RPMI7951 (cell line): ENCODE measurements around the gene PSMA7. TPM values are rescaled to one million over a fixed set of nuclear protein-coding genes. Genes with fewer than 3 reads are reported as not detected.

ENCODE experiments used
- DNase-seq: peaks from one replicate; pipeline ENCODE4 v3.0.0-alpha.2; 2012; ENCODE audit warnings: low read depth
- total RNA-seq: library from RNA; depleted of rRNA; stranded (reverse); fragments of >200 nt; shearing (Covaris generic); gene quantifications from 2 replicates; pipeline ENCODE4 v1.2.3, GENCODE V29; 2014; rRNA removed

The PSMA7 gene
- total RNA-seq, 1 experiment from 2014 or later, result 878 TPM

DNA sequence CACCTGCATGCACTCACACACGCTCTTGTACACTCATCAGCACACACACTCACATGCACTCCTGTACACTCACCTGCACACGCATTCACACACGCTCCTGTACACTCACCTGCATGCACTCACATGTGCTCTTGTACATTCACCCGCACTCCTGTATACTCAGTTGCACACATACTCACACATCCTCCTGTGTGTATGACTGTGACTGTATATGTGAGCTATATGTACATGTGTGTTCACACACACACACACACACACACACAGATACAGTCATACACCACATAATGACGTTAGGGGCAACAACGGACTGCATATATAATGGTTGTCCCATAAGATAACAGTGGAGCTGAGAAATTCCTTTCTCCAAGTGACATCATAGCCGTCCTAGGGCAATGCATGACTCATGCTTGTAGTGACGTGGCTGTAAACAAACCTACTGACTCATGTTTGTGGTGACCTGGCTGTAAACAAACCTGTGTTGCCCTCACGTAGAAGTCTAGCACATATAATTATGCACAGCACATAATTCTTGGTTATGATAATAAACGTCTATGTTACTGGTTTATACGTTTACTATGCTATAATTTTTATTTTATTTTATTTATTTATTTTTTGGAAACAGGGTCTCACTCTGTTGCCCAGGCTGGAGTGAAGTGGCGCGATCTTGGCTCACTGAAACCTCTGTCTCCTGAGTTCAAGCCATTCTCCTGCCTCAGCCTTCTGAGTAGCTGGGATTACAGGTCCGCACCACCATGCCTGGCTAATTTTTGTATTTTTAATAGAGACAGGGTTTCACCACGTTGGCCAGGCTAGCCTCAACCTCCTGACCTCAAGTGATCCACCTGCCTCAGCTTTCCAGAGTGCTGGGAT is 54.7 kb downstream of the PSMA7 start:
- DNase-seq, result peak; percentile 92

DNA sequence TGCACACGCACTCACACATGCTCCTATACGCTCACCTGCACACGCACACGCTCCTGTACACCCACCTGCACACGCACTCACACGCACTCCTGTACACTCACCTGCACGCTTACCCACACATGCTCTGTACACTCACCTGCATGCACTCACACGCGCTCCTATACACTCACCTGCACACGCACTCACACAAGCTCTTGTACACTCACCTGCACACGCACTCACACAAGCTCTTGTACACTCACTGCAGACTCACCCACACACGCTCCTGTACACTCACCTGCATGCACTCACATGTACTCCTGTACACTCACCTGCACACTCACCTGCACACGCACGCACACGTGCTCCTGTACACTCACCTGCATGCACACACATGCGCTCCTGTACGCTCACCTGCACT is 55.6 kb downstream of the PSMA7 start:
- no peak for DNase-seq

DNA sequence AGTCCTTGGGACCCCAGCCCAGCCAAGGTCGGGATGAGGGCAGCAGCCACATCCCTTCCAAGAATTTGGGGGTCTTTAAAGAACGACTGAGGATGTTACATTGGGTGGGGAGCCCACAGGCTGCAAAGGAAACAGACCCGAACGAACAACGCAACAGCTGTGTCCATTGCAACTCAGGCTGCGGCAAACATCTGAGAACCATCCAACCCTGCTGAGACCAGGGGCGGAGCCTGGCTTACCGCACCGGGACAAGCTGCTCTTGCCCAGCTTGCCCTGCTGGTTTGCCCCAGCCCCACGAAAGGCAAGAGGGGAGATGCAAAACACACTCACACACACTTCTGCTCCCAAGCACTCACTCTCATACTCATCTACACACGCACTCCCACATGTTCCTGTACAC is 56.0 kb downstream of the PSMA7 start:
- DNase-seq, result no peak

Other genes starting within 250 kb of the PSMA7 start
- gene TAF4, start 77.5 kb downstream of the PSMA7 start, total RNA-seq, result 6.5 and 6.6 TPM in 2 replicates
- 39.4 and 39.9 TPM in 2 replicates for gene LSM14B, start 20.9 kb downstream of the PSMA7 start, total RNA-seq
- gene SS18L1, start 375 bp upstream of the PSMA7 start, total RNA-seq, result 8.6 and 10.7 TPM in 2 replicates
- 21.1 and 28.1 TPM in 2 replicates for gene MTG2, start 39.6 kb upstream of the PSMA7 start, total RNA-seq
- gene HRH3, start 76.9 kb upstream of the PSMA7 start, total RNA-seq, result not detected in 2 replicates
- gene OSBPL2, start 95.1 kb upstream of the PSMA7 start, total RNA-seq, result 17.8 and 18.6 TPM in 2 replicates
- 215 and 229 TPM in 2 replicates for gene ADRM1, start 159.6 kb upstream of the PSMA7 start, total RNA-seq
- gene LAMA5, start 223.9 kb upstream of the PSMA7 start, total RNA-seq, result 36.6 and 44.8 TPM in 2 replicates
- gene RPS21, start 243.7 kb upstream of the PSMA7 start, total RNA-seq, result 2,665 and 2,752 TPM in 2 replicates